NB4 (cell line): ENCODE measurements around the gene DUSP14.

ENCODE experiments used
- POLR2A ChIP-seq: IDR thresholded peaks from 2 replicates; pipeline ENCODE4 v1.6.1; 2011; ENCODE audit warnings: mild to moderate bottlenecking; ENCODE audit not compliant: insufficient read length; ENCODE audit errors: extremely low read depth
- TF ChIP-seq, protein P1 (sequence below): IDR thresholded peaks from one replicate; pipeline ENCODE4 v1.5.1; 2012; ENCODE audit warnings: low read depth, low read length
- TF ChIP-seq, protein P2 (sequence below): IDR thresholded peaks from 2 replicates; pipeline ENCODE4 v1.6.1; 2011; ENCODE audit warnings: low read depth, low read length

DNA sequence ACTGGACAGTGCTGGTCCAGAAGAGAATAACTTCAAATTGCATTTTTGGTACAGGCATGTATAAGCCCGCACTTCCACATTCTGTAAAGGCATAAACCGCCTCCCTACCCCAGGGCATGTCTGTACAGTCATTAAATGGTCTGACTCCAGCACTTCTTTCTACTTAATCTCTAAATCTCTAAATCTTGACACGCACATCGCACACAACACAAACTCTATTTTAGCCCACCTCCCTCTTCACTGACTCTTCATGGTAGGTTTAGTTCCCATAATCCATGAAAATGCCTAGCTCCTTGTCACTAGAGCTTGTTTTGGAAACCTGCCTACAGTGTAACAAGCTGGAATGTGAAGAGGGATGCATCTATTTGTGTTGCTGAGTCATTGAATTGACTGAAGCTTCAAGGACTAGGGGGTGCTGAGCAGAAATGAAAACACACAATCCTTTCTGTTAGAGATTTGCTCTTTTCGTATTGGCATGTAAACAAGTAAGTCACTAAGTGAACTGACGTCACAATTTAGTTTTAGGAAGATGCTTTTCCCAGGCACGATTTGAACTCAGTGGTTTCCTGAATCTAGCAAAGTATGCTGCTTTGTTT is 1.6 kb upstream of the DUSP14 start:
- TF ChIP-seq POLR2A = no peak
- TF ChIP-seq, protein P1, sequence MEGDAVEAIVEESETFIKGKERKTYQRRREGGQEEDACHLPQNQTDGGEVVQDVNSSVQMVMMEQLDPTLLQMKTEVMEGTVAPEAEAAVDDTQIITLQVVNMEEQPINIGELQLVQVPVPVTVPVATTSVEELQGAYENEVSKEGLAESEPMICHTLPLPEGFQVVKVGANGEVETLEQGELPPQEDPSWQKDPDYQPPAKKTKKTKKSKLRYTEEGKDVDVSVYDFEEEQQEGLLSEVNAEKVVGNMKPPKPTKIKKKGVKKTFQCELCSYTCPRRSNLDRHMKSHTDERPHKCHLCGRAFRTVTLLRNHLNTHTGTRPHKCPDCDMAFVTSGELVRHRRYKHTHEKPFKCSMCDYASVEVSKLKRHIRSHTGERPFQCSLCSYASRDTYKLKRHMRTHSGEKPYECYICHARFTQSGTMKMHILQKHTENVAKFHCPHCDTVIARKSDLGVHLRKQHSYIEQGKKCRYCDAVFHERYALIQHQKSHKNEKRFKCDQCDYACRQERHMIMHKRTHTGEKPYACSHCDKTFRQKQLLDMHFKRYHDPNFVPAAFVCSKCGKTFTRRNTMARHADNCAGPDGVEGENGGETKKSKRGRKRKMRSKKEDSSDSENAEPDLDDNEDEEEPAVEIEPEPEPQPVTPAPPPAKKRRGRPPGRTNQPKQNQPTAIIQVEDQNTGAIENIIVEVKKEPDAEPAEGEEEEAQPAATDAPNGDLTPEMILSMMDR = no peak
- TF ChIP-seq, protein P2, sequence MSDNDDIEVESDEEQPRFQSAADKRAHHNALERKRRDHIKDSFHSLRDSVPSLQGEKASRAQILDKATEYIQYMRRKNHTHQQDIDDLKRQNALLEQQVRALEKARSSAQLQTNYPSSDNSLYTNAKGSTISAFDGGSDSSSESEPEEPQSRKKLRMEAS = no peak
